ENCODE measurements around the gene SNAPC2. TPM values are rescaled to one million over a fixed set of nuclear protein-coding genes. Genes with fewer than 3 reads are reported as not detected.

The SNAPC2 gene
- total RNA-seq, 1 donor: 18.5 TPM

DNA sequence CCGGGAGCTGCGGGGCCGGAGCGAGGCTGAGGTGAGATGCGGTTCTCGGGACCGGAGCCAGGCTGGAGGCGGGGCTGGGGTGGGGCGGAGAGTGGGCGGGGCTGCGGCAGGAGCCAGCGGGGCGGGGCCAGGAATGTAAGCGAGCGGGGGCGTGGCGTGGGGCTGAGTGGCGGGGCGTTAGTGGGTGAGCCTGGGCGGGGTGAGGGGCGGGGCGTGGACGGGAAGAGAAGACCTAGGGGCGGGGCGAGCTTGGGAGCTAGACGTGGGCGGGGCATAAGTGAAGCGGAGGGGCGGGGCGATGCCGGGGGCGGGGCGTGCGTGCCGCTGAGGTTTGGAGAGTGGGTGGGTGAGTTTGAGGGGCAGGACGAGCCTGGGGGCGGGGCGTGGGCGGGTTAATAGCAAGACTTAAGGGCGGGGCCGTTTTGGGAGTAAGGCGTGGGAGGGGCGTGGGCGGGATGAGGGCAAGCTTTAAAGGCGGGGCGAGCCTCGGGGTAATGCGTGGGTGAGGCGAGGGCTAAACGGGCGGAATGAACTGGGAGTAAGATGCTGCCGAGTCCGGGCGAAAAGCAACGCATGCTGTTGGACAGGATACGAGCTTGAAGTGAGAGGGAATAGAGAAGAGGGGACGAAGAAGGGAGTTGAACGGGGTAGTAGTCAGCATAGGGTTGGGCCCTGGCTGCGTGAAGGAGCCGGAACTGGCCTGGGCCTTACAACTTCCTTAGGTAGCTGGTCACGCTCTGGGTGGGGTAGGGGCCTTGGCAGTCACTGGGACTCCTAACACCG is 572 bp downstream of the SNAPC2 start:
- Histone ChIP-seq H3K4me3 (ENCODE audit: insufficient read depth, low read length) (peak overlapping the region; percentile 80), H2AFZ (ENCODE audit: low read length) (peak overlapping the region; percentile 85), H3K36me3 (ENCODE audit: insufficient read depth, low read length) (peaks cover 14% of the 10 kb centered on the region), H3K9me3 (ENCODE audit: low read depth, low read length) (no peaks in the 10 kb centered on the region), H4K20me1 (ENCODE audit: insufficient read depth, low read length) (peaks cover 9% of the 10 kb centered on the region), H3K79me2 (ENCODE audit: insufficient read depth, low read length) (peaks cover 17% of the 10 kb centered on the region), H3K27ac (ENCODE audit: low read depth, low read length) (peak overlapping the region; percentile 91), H3K27me3 (ENCODE audit: insufficient read depth, low read length) (peaks cover 20% of the 10 kb centered on the region), H3K4me2 (ENCODE audit: insufficient read depth, low read length) (peak overlapping the region; percentile 91), H3K4me1 (ENCODE audit: insufficient read depth, low read length) (peaks cover 21% of the 10 kb centered on the region)
- TF ChIP-seq, protein P1, sequence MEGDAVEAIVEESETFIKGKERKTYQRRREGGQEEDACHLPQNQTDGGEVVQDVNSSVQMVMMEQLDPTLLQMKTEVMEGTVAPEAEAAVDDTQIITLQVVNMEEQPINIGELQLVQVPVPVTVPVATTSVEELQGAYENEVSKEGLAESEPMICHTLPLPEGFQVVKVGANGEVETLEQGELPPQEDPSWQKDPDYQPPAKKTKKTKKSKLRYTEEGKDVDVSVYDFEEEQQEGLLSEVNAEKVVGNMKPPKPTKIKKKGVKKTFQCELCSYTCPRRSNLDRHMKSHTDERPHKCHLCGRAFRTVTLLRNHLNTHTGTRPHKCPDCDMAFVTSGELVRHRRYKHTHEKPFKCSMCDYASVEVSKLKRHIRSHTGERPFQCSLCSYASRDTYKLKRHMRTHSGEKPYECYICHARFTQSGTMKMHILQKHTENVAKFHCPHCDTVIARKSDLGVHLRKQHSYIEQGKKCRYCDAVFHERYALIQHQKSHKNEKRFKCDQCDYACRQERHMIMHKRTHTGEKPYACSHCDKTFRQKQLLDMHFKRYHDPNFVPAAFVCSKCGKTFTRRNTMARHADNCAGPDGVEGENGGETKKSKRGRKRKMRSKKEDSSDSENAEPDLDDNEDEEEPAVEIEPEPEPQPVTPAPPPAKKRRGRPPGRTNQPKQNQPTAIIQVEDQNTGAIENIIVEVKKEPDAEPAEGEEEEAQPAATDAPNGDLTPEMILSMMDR (IDR thresholded peaks at IDR 0.05; ENCODE audit: extremely low read depth, low read depth, low read length): no peak
- DNase-seq (ENCODE audit: insufficient read length, low spot score, missing footprints): peak; percentile 100

DNA sequence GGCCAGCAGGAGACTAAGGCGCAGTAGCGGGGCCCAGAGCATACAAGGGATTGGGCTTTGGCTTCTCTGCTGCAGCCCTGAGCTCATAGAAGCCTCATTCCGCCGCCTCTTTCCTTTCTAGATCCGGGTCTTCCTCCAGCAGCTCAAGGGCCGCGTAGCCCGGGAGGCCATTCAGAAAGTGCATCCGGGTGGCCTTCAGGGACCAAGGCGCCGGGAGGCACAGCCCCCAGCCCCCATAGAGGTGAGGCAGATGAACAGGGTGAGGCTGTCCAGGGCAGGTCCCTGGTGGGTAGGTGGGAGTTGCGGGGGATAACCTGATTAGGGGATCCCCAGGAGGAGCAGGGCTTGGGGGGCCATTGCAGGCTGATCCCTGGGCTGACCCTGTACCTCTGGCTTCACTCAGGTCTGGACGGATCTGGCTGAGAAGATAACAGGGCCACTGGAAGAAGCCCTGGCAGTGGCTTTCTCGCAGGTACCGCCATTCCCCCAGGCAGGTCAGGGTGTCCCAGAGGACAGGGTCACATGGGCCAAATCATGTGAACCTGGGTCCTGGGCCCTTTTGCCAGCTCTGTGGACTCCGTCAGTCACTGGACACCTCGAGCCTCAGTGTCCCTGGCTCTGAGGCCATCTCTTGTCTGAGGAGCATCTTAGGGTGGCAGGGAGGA is 1.3 kb downstream of the SNAPC2 start:
- Histone ChIP-seq H3K4me2 (ENCODE audit: insufficient read depth, low read length) (peak overlapping the region; percentile 91), H3K36me3 (ENCODE audit: insufficient read depth, low read length) (peaks cover 14% of the 10 kb centered on the region), H3K79me2 (ENCODE audit: insufficient read depth, low read length) (peaks cover 17% of the 10 kb centered on the region), H3K9me3 (ENCODE audit: low read depth, low read length) (no peaks in the 10 kb centered on the region), H4K20me1 (ENCODE audit: insufficient read depth, low read length) (peaks cover 9% of the 10 kb centered on the region), H3K4me3 (ENCODE audit: insufficient read depth, low read length) (peak overlapping the region; percentile 72), H3K27me3 (ENCODE audit: insufficient read depth, low read length) (peaks cover 16% of the 10 kb centered on the region), H3K4me1 (ENCODE audit: insufficient read depth, low read length) (peaks cover 22% of the 10 kb centered on the region), H3K27ac (ENCODE audit: low read depth, low read length) (peak overlapping the region; percentile 91), H2AFZ (ENCODE audit: low read length) (peak overlapping the region; percentile 85)
- peak; percentile 63 for DNase-seq (ENCODE audit: insufficient read length, low spot score, missing footprints)
- TF ChIP-seq, protein P1 (IDR thresholded peaks at IDR 0.05; ENCODE audit: extremely low read depth, low read depth, low read length): no peak

DNA sequence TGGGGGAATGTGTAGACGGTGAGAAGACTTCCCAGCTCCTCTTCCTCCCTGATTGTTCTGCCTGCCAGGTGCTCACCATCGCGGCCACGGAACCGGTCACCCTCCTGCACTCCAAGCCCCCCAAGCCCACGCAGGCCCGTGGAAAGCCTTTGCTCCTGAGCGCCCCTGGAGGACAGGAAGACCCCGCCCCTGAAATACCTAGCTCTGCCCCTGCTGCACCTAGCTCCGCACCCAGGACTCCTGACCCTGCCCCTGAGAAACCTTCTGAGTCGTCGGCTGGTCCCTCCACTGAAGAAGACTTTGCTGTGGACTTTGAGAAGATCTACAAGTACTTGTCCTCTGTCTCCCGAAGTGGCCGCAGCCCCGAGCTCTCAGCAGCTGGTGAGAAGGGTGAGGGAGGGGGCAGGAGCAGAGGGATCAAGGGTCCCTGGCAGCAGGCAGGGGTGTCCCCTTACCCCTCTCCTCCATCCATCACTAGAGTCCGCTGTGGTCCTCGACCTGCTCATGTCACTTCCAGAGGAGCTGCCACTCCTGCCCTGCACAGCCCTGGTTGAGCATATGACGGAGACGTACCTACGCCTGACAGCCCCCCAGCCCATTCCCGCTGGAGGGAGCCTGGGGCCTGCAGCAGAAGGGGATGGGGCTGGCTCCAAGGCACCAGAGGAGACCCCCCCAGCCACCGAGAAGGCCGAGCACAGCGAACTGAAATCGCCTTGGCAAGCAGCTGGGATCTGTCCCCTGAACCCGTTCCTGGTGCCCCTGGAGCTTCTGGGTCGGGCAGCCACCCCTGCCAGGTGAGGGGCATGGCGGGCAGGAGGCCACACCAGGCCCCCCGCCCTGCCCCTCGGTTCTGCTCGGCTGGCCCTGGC is 2.1 kb downstream of the SNAPC2 start:
- peak overlapping the region; percentile 91 for H3K4me2 ChIP-seq (ENCODE audit: insufficient read depth, low read length)
- H3K9me3 ChIP-seq (ENCODE audit: low read depth, low read length): no peaks in the 10 kb centered on the region
- DNase-seq (ENCODE audit: insufficient read length, low spot score, missing footprints): peak; percentile 52
- TF ChIP-seq, protein P1 (IDR thresholded peaks at IDR 0.05; ENCODE audit: extremely low read depth, low read depth, low read length): no peak
- peaks cover 9% of the 10 kb centered on the region for H4K20me1 ChIP-seq (ENCODE audit: insufficient read depth, low read length)
- peaks cover 17% of the 10 kb centered on the region for H3K79me2 ChIP-seq (ENCODE audit: insufficient read depth, low read length)
- peaks cover 23% of the 10 kb centered on the region for H3K4me1 ChIP-seq (ENCODE audit: insufficient read depth, low read length)
- H3K36me3 ChIP-seq (ENCODE audit: insufficient read depth, low read length): peaks cover 14% of the 10 kb centered on the region
- peak overlapping the region; percentile 72 for H3K4me3 ChIP-seq (ENCODE audit: insufficient read depth, low read length)
- H2AFZ ChIP-seq (ENCODE audit: low read length): no peak overlapping the region
- H3K27me3 ChIP-seq (ENCODE audit: insufficient read depth, low read length): peaks cover 12% of the 10 kb centered on the region
- peak overlapping the region; percentile 91 for H3K27ac ChIP-seq (ENCODE audit: low read depth, low read length)
